Heart left ventricle (tissue), 16 donors: ENCODE results near the gene PILRB. TPM values are rescaled to one million over a fixed set of nuclear protein-coding genes. Genes with fewer than 3 reads are reported as not detected.

ENCODE experiments used
- ATAC-seq, 4 donors: fragments of 200-7000 bp; cut with Tn5 transposase; one replicate each; pipeline ENCODE4 v1.9.1; 2020 to 2022; ENCODE audit warnings: moderate library complexity in 4 of 4, mild to moderate bottlenecking in 3 of 4, moderate number of reproducible peaks in 1 of 4
- DNase-seq, 5 donors: peaks; one replicate each; pipeline ENCODE4 v3.0.0-alpha.2; 2020
- H3K27ac ChIP-seq, 12 donors: fragments of 200-600 bp; sonication (generic) in 4 of 12; one replicate each; pipeline versions ENCODE4 v1.5.0 to v1.8.0; 2016 to 2022; ENCODE audit warnings: mild to moderate bottlenecking in 2 of 12
- H3K27me3 ChIP-seq, 9 donors: fragments of 200-600 bp; sonication (generic) in 2 of 9; one replicate each; pipeline versions ENCODE4 v1.5.1 to v1.8.0; 2016 to 2022; ENCODE audit warnings: mild to moderate bottlenecking in 3 of 9
- H3K36me3 ChIP-seq, 9 donors: fragments of 200-600 bp; sonication (generic) in 2 of 9; one replicate each; pipeline versions ENCODE4 v1.5.0 to v1.8.0; 2018 to 2022; ENCODE audit warnings: mild to moderate bottlenecking in 2 of 9
- H3K4me1 ChIP-seq, 12 donors: fragments of 200-600 bp; sonication (generic) in 4 of 12; one replicate each; pipeline versions ENCODE4 v1.5.0 to v1.8.0; 2016 to 2022; ENCODE audit warnings: mild to moderate bottlenecking in 3 of 12
- H3K4me3 ChIP-seq, 12 donors: fragments of 200-600 bp; sonication (generic) in 4 of 12; one replicate each; pipeline versions ENCODE4 v1.5.0 to v1.8.0; 2017 to 2022; ENCODE audit warnings: mild to moderate bottlenecking in 9 of 12, moderate library complexity in 4 of 12
- H3K9me3 ChIP-seq, 12 donors: fragments of 200-600 bp; sonication (generic) in 4 of 12; one replicate each; pipeline versions ENCODE4 v1.5.0 to v1.8.0; 2016 to 2022; ENCODE audit warnings: mild to moderate bottlenecking in 1 of 12
- POLR2A ChIP-seq, 2 donors: fragments of 450-650 bp; IDR thresholded peaks; one replicate each; pipeline ENCODE4 v1.6.1; 2017; ENCODE audit warnings: antibody characterized with exemption in 2 of 2, mild to moderate bottlenecking in 2 of 2, moderate library complexity in 2 of 2
- WGBS, 4 donors: extraction: QIAGEN DNeasy Blood & Tissue Kit in 2 of 4; methylation state at CpG; one replicate each; pipeline versions ENCODE4 v1.1.5 to v1.1.7; 2013 to 2018; 5-methylcytosine and 5-hydroxymethylcytosine counted together
- intact Hi-C, 10 donors: fragments of 100-400 bp; cut with DNase I; formaldehyde crosslinking; loops; one replicate each; pipeline versions ENCODE4 v1.11.1 to v1.14.2; 2022
- polyA plus RNA-seq, 2 donors: library from polyadenylated mRNA; stranded (reverse); fragments of 200-250 nt; gene quantifications; one replicate each; pipeline ENCODE4 v1.2.3, GENCODE V29; 2013
- total RNA-seq, 9 donors: library from RNA; depleted of rRNA in 2 of 9; stranded (reverse); fragments of >200 nt in 2 of 9; fragmentation: NEBNext Ultra II Directional in 3 of 9; extraction: Animal tissue kit (Norgen Biotek cat#: 25700) in 3 of 9; gene quantifications; one replicate each; pipeline versions ENCODE4 v1.1.0 to v1.2.4, GENCODE V29; 2016 to 2023
- TF ChIP-seq, protein P1 (sequence below), 12 donors: fragments of 200-600 bp; sonication (generic) in 4 of 12; IDR thresholded peaks; one replicate each; pipeline versions ENCODE4 v1.5.0 to v1.8.0; 2018 to 2022; ENCODE audit warnings: antibody characterized with exemption in 12 of 12, mild to moderate bottlenecking in 5 of 12
- donor health status: ischemic (EF 13 %, LVEDD 7.1; RV severe dilation, severe dysfunction).
- donor health status: healthy with polysubstance abuse.
- donor health status: DM: no; HTN: yes; CAD: no.
- donor health status: DM: no; HTN: no; CAD: no.
- donor health status: ischemic (EF 25% LVEDD 6.9; RV normal size, moderate dysfunction).
- donor health status: ischemic (EF 25% LVEDD 5.7; RV mildly dilated, moderate dysfunction).
- donor health status: healthy.
- donor health status: DM: yes; HTN: yes; CAD: no.
- donor health status: ischemic (EF 35%, LVEDD 5.7; RV mildly dilated, moderate dysfunction).
- donor health status: nonischemic (EF 11% LVEDD 7.7; RV severe dilation, severe dysfunction).
- donor health status: DM: yes; HTN: yes; CAD: no.
- donor health status: PGD.
- donor health status: ischemic (EF 29% LVEDD 5.4; RV normal size, mild dysfunction).
- donor health status: nonischemic (EF 23%, LVEDD 6.1; RV moderate dilation, normal function).

PILRB gene
- total and polyA plus RNA-seq, 11 donors = 6.2 to 24.2 (median 10.0) TPM

DNA sequence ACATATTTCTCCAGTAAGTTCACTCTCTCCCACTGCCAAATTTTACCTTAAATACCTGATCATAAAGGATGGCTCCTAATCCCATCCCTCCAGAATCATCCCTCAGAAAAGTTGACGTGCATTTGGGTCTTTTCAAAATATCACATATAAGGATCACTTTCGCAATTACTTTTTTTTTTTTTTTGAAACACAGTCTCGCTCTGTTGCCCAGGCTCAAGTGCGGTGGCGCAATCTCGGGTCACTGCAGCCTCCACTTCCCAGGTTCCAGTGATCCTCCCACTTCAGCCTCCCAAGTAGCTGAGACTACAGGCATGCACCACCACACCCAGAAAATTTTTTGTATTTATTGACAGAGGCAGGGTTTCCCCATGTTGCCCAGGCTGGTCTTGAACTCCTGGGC lies 53.2 kb downstream of the PILRB start:
- TF ChIP-seq, protein P1, sequence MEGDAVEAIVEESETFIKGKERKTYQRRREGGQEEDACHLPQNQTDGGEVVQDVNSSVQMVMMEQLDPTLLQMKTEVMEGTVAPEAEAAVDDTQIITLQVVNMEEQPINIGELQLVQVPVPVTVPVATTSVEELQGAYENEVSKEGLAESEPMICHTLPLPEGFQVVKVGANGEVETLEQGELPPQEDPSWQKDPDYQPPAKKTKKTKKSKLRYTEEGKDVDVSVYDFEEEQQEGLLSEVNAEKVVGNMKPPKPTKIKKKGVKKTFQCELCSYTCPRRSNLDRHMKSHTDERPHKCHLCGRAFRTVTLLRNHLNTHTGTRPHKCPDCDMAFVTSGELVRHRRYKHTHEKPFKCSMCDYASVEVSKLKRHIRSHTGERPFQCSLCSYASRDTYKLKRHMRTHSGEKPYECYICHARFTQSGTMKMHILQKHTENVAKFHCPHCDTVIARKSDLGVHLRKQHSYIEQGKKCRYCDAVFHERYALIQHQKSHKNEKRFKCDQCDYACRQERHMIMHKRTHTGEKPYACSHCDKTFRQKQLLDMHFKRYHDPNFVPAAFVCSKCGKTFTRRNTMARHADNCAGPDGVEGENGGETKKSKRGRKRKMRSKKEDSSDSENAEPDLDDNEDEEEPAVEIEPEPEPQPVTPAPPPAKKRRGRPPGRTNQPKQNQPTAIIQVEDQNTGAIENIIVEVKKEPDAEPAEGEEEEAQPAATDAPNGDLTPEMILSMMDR (IDR thresholded peaks at IDR 0.05) = no peak
- TF ChIP-seq POLR2A (IDR thresholded peaks at IDR 0.05) = no peak
- Histone ChIP-seq H3K36me3 (no peaks in the 10 kb centered on the region), H3K9me3 (no peaks in the 10 kb centered on the region), H3K27me3 (no peaks in the 10 kb centered on the region), H3K27ac (no peak overlapping the region), H3K4me3 (no peak overlapping the region), H3K4me1 (peaks cover 0 to 8% (median 0%) of the 10 kb centered on the region in 12 donors)
- DNase-seq = no peak
- intact Hi-C loops = loop anchor here in 1 of 10 donors (10.0 kb wide), 1 partner anchor 56 kb away; the partner anchor contains the start of gene PILRB
- 94 to 97% (median 97%) methylated on average over 6 of the region's 6 CpGs for WGBS, 4 donors
- ATAC-seq = no peak

DNA sequence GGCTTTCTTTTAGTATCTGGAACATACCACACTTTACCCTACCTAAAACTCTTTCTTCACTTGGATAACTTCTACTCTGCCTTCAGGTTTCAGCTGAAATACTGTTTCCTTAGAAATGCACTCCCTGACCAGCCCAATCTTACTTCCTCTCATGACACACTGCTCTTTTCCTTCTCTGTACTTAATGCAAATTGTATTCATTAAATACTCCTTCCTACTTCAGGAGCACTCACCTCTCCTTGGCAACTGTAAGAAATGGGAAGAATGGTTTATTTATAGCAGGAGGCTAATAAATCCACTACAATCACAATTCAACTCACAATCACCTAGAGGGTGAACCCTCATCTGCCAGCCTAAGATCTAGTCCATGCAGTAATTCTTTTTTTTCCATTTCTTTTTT lies 55.4 kb downstream of the PILRB start:
- no peak for DNase-seq
- Histone ChIP-seq H3K9me3 (no peaks in the 10 kb centered on the region), H3K27ac (no peak overlapping the region), H3K4me3 (no peak overlapping the region), H3K27me3 (no peaks in the 10 kb centered on the region), H3K36me3 (no peaks in the 10 kb centered on the region), H3K4me1 (peaks cover 0 to 8% (median 0%) of the 10 kb centered on the region in 12 donors)
- no peak for ATAC-seq
- TF ChIP-seq, protein P1 (IDR thresholded peaks at IDR 0.05) = no peak
- no peak for TF ChIP-seq POLR2A (IDR thresholded peaks at IDR 0.05)
- intact Hi-C loops = loop anchor here in 1 of 10 donors (10.0 kb wide), 1 partner anchor 59 kb away; the partner anchor contains the start of gene PILRB

DNA sequence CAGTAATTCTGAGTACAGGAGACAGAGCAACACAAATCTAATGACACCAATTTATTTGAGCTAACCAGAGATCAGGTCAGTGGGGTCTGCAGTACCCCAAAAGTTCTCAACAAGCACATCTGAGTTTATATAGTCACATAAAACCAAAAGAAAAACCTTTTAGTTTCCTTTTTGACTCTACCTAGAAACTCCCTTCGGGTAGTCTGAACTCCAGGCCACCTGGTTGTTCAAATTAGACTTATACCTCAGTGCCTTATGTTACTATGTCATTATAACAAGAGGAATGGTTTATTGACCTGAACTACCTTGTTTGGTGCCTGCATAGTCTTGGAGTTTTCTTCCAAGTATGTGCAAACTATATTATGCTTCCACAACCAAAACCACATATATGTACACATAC lies 56.0 kb downstream of the PILRB start:
- ATAC-seq = no peak

DNA sequence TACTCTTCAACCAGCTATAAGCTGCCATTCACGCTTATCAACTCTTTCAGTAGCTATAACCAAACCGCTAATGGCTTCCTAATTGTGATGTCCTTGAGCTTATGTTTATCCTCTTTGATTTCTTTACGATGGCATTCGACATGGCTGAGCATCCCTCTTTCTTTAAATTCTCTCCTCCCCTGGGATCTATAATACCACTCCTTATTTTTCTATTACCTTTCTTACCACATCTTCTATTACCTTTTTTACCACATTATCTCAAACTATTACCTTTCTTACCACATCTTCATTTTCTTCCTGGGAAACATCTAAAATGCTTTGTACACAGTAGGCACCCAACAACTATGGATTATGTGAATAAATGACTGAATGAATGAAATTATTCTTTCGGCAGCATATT lies 57.5 kb downstream of the PILRB start:
- 91 to 95% (median 95%) methylated on average over 5 of the region's 5 CpGs for WGBS, 4 donors
- intact Hi-C loops = loop anchor here in 1 of 10 donors (10.0 kb wide), 1 partner anchor 61 kb away; the partner anchor contains the start of gene PILRB
- Histone ChIP-seq H3K4me1 (peaks cover 0 to 8% (median 0%) of the 10 kb centered on the region in 12 donors), H3K36me3 (peaks cover 0 to 3% (median 0%) of the 10 kb centered on the region in 9 donors), H3K27ac (no peak overlapping the region), H3K9me3 (no peaks in the 10 kb centered on the region), H3K27me3 (no peaks in the 10 kb centered on the region), H3K4me3 (no peak overlapping the region)
- TF ChIP-seq POLR2A (IDR thresholded peaks at IDR 0.05) = no peak
- TF ChIP-seq, protein P1 (IDR thresholded peaks at IDR 0.05) = no peak
- ATAC-seq = no peak
- DNase-seq = no peak

More for the DNA sequence above, 56.0 kb downstream of the PILRB start:
- intact Hi-C loops = loop anchor here in 1 of 10 donors (10.0 kb wide), 1 partner anchor 59 kb away; the partner anchor contains the start of gene PILRB
- TF ChIP-seq POLR2A (IDR thresholded peaks at IDR 0.05) = no peak
- TF ChIP-seq, protein P1 (IDR thresholded peaks at IDR 0.05) = no peak
- Histone ChIP-seq H3K36me3 (peaks cover 0 to 1% (median 0%) of the 10 kb centered on the region in 9 donors), H3K27me3 (no peaks in the 10 kb centered on the region), H3K9me3 (no peaks in the 10 kb centered on the region), H3K4me3 (no peak overlapping the region), H3K27ac (no peak overlapping the region), H3K4me1 (peaks cover 0 to 8% (median 0%) of the 10 kb centered on the region in 12 donors)
- 89 to 100% (median 98%) methylated on average over 1 of the region's 1 CpG for WGBS, 4 donors
- DNase-seq = no peak

Other genes starting within 250 kb of the PILRB start
- gene TAF6, start 238.8 kb upstream of the PILRB start, total RNA-seq = 10 to 100 TPM; 24.9 to 80.9 (median 34.1) TPM
- 10 to 100 TPM; 28.7 to 48.1 TPM for gene TAF6, start 238.8 kb upstream of the PILRB start, polyA plus RNA-seq
- 1 to 10 TPM; 5.9 to 9.5 (median 8.3) TPM for gene CNPY4, start 238.5 kb upstream of the PILRB start, total RNA-seq
- 10 to 100 TPM in 1 of 2 donors, 1 to 10 TPM in 1; 9.1 to 10.8 TPM for gene CNPY4, start 238.5 kb upstream of the PILRB start, polyA plus RNA-seq
- gene MBLAC1, start 231.2 kb upstream of the PILRB start, total RNA-seq = 1 to 10 TPM; 1.3 to 2.7 (median 2.0) TPM
- 1 to 10 TPM; 1.4 to 3.2 TPM for gene MBLAC1, start 231.2 kb upstream of the PILRB start, polyA plus RNA-seq
- gene LAMTOR4, start 209.2 kb upstream of the PILRB start, total RNA-seq = 100 to 1,000 TPM in 3 of 9 donors, 10 to 100 TPM in 6; 64.6 to 160 (median 91.7) TPM
- 100 to 1,000 TPM; 155 to 158 TPM for gene LAMTOR4, start 209.2 kb upstream of the PILRB start, polyA plus RNA-seq
- 10 to 100 TPM in 2 of 9 donors, 1 to 10 TPM in 7; 4.0 to 14.9 (median 7.4) TPM for gene TRAPPC14, start 199.4 kb upstream of the PILRB start, total RNA-seq
- gene TRAPPC14, start 199.4 kb upstream of the PILRB start, polyA plus RNA-seq = 1 to 10 TPM; 6.2 to 9.2 TPM
- 1 to 10 TPM in 7 of 9 donors, under 1 TPM in 2; 0.67 to 9.0 (median 1.6) TPM for gene GAL3ST4, start 189.5 kb upstream of the PILRB start, total RNA-seq
- gene GAL3ST4, start 189.5 kb upstream of the PILRB start, polyA plus RNA-seq = 1 to 10 TPM in 1 of 2 donors, under 1 TPM in 1; 0.80 to 1.3 TPM
- 1 to 10 TPM in 2 of 9 donors, under 1 TPM in 5, not detected in 2; 0.27 to 1.1 (median 0.50) TPM for gene GPC2, start 180.7 kb upstream of the PILRB start, total RNA-seq
- gene GPC2, start 180.7 kb upstream of the PILRB start, polyA plus RNA-seq = under 1 TPM; 0.50 to 0.76 TPM
- 1 to 10 TPM in 2 of 9 donors, under 1 TPM in 6, not detected in 1; 0.09 to 1.3 (median 0.58) TPM for gene STAG3, start 180.2 kb upstream of the PILRB start, total RNA-seq
- gene STAG3, start 180.2 kb upstream of the PILRB start, polyA plus RNA-seq = under 1 TPM; 0.11 to 0.88 TPM
- 1 to 10 TPM in 1 of 9 donors, under 1 TPM in 2, not detected in 6; 0.63 to 2.7 (median 0.97) TPM for gene PVRIG, start 138.2 kb upstream of the PILRB start, total RNA-seq
- gene PVRIG, start 138.2 kb upstream of the PILRB start, polyA plus RNA-seq = under 1 TPM; 0.08 to 0.11 TPM
- not detected for gene SPDYE3, start 50.4 kb upstream of the PILRB start, total RNA-seq
- gene SPDYE3, start 50.4 kb upstream of the PILRB start, polyA plus RNA-seq = under 1 TPM; 0.03 to 0.15 TPM
- gene PILRA, start 15.4 kb downstream of the PILRB start, total RNA-seq = 10 to 100 TPM in 2 of 9 donors, 1 to 10 TPM in 6, under 1 TPM in 1; 0.69 to 30.5 (median 3.4) TPM
- gene PILRA, start 15.4 kb downstream of the PILRB start, polyA plus RNA-seq = 1 to 10 TPM; 1.8 to 2.5 TPM
- gene ZCWPW1, start 70.6 kb downstream of the PILRB start, total RNA-seq = 1 to 10 TPM; 2.8 to 6.2 (median 3.7) TPM
- gene ZCWPW1, start 70.6 kb downstream of the PILRB start, polyA plus RNA-seq = 1 to 10 TPM; 5.1 to 6.4 TPM
- 10 to 100 TPM; 15.8 to 30.3 (median 21.5) TPM for gene MEPCE, start 71.7 kb downstream of the PILRB start, total RNA-seq
- gene MEPCE, start 71.7 kb downstream of the PILRB start, polyA plus RNA-seq = 10 to 100 TPM; 14.6 to 24.5 TPM
- gene PPP1R35, start 78.4 kb downstream of the PILRB start, total RNA-seq = 10 to 100 TPM in 8 of 9 donors, 1 to 10 TPM in 1; 9.6 to 26.8 (median 12.4) TPM
- 10 to 100 TPM; 17.7 to 28.4 TPM for gene PPP1R35, start 78.4 kb downstream of the PILRB start, polyA plus RNA-seq
- under 1 TPM in 5 of 9 donors, not detected in 4; 0.27 to 0.77 (median 0.39) TPM for gene SPACDR, start 106.1 kb downstream of the PILRB start, total RNA-seq
- gene SPACDR, start 106.1 kb downstream of the PILRB start, polyA plus RNA-seq = under 1 TPM; 0.61 to 0.78 TPM
- 10 to 100 TPM; 41.8 to 55.5 (median 49.0) TPM for gene TSC22D4, start 121.1 kb downstream of the PILRB start, total RNA-seq
- gene TSC22D4, start 121.1 kb downstream of the PILRB start, polyA plus RNA-seq = 10 to 100 TPM; 42.2 to 47.0 TPM
- 1 to 10 TPM in 1 of 9 donors, under 1 TPM in 5, not detected in 3; 0.16 to 1.1 (median 0.35) TPM for gene NYAP1, start 125.8 kb downstream of the PILRB start, total RNA-seq
- gene NYAP1, start 125.8 kb downstream of the PILRB start, polyA plus RNA-seq = under 1 TPM; 0.42 to 0.50 TPM
- 10 to 100 TPM; 24.1 to 36.9 (median 32.8) TPM for gene AGFG2, start 181.1 kb downstream of the PILRB start, total RNA-seq
- gene AGFG2, start 181.1 kb downstream of the PILRB start, polyA plus RNA-seq = 10 to 100 TPM; 12.5 to 30.8 TPM
- 1 to 10 TPM in 2 of 9 donors, under 1 TPM in 3, not detected in 4; 0.35 to 2.3 (median 0.72) TPM for gene SAP25, start 215.8 kb downstream of the PILRB start, total RNA-seq
- under 1 TPM; 0.30 to 0.65 TPM for gene SAP25, start 215.8 kb downstream of the PILRB start, polyA plus RNA-seq
- 10 to 100 TPM; 18.5 to 46.6 (median 29.2) TPM for gene LRCH4, start 228.0 kb downstream of the PILRB start, total RNA-seq
- gene LRCH4, start 228.0 kb downstream of the PILRB start, polyA plus RNA-seq = 10 to 100 TPM; 34.1 to 42.0 TPM
- gene FBXO24, start 228.2 kb downstream of the PILRB start, total RNA-seq = under 1 TPM in 6 of 9 donors, not detected in 3; 0.11 to 0.75 (median 0.48) TPM
- under 1 TPM in 1 of 2 donors, not detected in 1; 0.14 TPM for gene FBXO24, start 228.2 kb downstream of the PILRB start, polyA plus RNA-seq
- 10 to 100 TPM; 15.7 to 68.1 (median 28.3) TPM for gene PCOLCE, start 244.2 kb downstream of the PILRB start, total RNA-seq
- 10 to 100 TPM; 33.5 to 35.4 TPM for gene PCOLCE, start 244.2 kb downstream of the PILRB start, polyA plus RNA-seq